ENCODE measurements around the gene KLF3.

The KLF3 gene

DNA sequence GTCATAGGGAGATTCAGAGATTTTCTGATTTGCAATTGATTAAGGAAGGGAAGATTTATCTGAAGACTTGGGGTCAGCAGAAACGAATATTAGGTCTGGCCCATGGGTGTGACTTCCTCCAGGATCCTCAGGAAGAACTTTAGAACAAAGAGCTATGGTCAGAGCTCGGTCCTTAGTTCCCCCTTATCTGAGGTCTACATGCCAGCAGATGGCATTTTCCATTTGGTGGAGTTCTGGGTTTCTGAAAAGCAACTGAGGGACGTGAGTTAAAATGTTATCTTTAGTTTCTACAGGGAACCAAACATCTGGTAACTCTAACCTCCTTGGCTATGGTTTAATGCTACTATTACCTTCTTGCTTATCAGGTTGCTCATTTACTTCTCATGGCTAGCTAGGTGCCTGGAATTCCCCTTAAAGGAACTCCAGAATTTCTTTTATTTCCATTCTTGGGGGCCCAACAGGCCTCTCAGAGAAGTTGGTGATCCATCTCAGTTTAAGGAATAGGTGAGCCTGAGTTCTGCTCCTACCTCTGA lies 40.7 kb downstream of the KLF3 start:
- no peak for DNase-seq

DNA sequence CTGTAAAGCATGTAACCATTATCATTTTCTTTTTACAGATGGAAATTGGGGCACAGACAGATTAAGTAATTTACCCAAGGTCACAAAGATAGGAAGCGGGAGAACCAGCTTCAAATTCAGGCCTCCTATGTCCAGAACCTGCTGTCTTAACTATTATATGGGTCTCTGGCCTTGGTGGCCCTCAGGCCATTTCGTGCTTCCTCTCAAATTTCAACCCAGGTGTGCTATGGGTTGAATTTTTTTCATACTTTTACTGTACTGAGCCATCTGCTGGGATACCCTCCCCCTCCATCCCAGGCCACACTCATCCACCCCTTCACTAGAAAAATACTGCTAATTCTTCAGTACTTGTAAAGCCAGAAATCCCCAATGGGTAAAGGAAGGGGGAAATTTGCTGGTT lies 42.3 kb downstream of the KLF3 start:
- DNase-seq, result no peak

DNA sequence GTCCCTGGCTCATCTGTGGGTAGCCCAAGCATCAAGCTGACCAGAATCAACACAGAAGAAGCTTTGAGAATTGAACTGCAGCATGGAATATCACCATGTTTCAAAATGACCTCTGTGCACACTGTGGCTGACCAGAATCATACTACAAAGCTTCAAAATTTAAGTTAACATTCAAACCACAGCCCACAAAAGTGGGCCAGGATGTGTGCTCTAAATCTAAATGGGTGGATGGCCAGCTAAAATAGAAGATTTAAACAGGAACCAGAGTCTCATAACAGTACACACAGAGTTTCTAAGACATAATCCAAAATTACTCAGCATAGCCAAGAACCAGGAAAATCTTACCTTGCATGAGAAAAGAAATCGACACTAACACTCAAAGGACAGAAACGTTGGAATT lies 46.1 kb downstream of the KLF3 start:
- no peak for DNase-seq

DNA sequence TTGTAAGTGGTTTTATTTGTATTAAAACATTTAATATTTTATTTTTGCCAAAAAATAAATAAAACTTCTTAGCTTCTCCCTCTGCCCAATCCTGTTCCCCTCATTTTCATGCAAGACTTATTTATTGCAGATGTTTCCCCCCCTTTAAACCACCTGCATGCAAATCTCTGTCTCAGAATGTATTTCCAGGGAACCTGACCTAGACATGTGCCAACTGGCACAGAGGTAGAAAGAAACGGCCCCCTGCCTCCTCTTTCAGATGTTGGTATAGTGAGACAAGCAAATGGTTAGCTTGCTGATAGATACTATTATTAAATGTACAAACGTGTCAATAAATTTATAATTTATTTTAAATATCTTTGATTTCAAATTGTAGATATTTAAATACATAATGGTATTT lies 47.1 kb downstream of the KLF3 start:
- DNase-seq, result no peak

DNA sequence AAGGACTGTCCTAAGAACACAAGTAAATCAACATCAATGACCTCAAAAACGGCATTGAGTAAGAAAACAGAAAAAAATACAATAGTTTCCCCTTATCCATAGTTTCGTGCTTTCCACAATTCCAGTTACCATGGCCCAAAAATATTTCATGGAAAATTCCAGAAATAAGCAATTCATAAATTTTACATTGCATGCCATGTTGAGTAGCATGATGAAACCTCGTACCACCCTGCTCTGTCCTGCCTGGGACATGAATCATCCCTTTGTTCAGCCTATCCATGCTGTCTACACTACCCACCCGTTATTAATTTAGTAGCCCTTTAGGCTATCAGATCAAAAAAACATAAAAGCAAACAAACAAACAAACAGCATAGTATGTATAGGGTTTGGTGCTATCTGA lies 51.1 kb downstream of the KLF3 start:
- DNase-seq, result no peak

DNA sequence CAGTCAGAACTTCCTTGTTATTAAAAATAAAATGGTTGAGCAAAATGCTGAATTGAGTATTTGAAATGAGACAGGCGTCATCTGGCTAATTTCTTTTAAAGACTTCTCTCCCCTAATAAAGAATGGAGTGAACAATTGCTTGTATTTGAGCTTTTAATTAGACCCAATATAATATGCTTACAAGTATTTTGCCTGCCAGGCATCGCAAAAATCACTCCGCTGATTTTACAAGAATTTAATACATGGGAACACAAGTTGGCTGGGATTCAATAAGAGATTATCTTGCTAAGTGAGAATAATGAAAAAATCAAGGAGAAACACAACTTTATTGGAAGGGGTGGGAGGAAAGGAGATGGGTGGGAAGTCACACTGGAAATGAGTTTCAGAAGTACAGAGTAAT lies 52.3 kb downstream of the KLF3 start:
- DNase-seq, result no peak

DNA sequence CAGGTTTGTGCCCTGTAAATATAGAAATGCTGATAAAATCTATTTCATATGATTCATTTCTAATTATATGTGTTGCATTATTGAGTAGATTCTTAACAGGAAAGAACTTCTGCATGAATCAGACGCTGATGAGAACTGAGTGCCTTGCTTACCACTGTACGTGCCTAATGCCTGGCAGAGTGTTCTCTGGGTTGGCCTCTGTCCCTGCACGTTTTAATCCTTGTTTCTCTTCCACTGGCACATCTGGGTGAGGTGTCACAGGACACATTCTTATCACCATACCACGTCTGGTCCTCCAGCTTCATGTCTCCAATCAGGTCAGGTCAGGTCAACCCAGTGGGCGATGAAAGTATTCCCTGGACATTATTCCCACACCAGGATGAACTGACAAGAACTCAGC lies 53.6 kb downstream of the KLF3 start:
- DNase-seq, result no peak

DNA sequence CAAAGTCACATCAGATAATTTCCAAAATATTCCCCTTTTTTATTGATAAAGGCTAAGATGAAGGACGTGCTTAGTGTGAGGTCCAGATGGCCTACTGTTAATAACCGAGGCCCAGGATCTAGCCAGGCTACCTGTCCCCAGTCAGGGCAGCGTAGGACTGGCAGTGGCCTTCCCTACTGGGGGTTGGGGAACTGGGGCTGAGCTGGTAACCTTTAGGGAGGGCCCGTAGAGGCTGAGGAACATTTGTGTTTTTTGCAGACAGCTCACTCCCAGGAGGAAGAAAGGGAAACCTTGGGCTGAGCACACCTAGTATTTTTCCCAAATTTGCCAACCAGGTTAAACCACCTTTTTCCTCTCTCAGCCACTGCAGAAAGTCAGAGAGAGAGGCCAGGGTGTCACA lies 59.1 kb downstream of the KLF3 start:
- DNase-seq, result peak; percentile 46

DNA sequence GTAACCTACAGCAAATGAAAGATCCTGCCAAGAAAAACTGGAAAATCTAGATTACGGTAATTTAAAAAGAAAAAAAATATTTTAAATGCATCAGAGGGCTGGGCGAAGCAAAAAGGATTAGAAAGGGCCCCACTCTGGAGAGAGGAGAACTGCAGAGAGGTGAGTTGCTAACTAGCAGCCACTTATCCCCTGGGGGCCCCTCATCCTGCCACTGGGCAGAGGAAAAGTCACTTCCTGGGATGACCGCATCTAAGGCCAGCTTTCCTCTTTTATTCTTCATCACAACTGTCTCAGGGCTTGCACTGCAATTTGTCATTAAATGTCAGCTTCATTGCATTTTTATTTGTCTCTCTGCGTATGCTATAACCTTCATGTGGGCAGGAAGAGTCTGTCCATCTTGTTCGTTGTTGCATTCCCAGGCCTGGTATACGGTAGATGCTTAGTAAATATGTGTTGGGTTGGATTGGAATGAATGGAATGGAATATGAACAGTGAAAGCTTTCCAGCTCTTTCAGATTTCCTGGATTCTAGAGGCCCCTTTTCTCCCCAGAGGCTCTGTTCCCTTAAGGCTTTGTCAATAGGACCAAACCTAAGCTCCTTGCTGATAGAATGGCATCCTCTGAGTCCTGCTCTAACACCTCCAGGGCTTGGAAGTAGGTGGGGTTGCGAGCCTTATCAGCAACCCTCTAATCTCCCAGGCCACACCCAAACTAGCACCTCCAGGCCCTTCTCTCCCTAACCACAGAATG lies 59.9 kb downstream of the KLF3 start:
- DNase-seq, result peak; percentile 74

DNA sequence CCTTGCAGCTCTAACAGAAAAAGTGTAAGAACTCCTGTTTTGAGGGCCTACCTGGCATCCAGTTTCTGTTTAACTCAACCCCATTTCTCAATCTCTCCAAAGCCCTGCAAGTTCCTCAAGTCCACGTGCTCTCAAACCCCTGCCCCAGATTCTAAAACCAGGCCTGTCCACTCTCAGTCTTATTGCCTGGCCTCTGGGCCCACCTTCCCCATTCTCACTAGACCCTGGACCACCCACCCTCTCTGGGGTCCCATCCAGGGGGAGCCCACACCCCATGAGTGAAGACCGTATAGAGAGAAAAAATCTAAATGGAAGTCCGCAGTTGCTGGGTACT lies 60.4 kb downstream of the KLF3 start:
- DNase-seq, result no peak

DNA sequence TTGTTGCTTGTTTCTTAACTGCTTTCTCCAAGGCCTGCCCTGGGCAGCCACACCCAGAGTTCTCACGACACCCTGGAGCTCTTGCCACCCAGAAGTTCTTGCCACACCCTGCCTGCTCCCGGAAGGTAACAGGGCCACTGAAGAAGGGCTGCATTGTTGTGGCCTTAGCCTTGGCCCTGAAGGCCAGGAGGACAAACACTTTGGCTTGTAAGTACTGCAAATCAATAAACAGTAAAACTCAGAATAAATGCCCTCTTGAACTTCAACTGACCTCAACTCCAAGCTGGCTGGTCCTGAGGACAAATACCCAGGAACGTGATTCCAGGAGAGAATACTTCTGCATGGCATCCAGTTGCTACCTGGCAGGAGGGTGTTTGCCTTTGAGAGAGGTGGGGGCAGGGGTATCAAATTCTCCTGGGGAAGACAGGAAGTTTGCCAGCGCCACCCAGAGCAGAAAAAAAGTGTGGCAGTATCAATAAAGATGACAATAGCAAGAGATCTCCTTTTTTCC lies 64.7 kb downstream of the KLF3 start:
- DNase-seq, result peak; percentile 40

DNA sequence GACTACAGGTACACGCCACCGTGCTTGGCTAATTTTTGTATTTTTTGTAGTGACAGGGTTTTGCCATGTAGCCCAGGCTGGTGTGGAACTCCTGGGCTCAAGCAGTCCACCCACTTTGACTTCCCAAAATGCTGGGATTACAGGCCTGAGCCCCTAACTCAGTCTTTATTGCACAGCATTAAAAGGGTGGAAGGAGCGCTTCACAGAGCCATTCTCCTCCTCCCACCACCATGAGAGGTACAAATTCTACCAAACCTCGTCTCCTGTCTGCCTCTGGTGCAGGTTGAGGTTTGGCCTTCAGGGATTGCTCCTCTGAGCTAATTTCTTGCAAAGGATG lies 66.5 kb downstream of the KLF3 start:
- no peak for DNase-seq

DNA sequence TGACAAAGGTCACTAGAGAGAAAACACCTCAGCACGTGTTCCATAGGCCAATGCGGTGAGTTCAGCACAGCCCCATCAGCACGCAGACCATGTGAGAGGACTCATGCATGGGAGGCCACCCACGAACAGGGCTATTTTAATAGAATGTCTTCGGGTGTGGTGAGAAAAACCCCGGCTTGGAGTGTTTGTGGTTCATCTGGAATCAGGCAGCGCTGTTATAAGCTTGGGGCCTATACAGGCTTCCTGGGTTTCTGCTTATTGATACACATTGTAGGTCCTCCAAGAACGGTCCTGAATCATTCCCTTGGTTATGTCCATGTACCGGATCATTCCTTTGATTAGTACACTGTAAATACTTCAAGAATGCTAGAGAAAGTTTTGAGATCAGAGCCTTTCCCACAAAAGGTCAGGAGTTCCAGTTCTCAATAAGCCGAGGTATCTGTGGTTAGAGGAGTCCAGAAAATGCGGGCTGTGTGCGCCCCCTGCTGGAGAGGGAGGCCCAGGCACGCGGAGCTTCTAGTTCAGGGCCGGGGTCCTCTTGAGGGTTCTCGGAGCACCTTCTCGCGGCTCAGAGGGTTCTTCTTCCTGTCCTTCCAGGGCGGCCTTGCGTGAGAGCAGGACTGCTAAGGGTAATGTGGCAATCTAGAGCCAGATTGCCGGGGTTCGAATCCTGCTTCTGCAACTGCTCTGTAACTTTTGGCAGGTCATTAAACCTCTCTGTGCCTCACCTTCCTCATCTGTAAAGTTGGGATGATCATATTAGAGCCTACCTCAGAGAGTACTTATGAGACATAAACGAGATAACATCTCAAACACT lies 67.0 kb downstream of the KLF3 start:
- DNase-seq, result peak; percentile 95

DNA sequence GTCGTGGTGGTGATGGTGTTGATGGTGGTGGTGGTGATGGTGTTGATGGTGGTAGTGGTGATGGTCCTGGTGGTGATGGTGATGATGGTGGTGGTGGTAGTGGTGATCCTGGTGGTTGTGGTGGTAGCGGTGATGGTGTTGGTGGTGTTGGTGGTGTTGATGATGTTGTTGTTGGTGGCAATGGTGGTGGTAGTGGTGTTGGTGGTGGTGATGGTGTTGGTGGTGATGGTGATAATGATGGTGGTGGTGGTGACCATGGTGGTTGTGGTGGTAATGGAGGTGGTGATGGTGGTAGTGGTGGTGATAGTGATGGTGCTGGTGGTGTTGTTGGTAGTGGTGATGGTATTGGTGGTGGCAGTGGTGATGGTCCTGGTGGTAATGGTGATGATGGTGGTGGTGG lies 69.7 kb downstream of the KLF3 start:
- DNase-seq, result peak; percentile 12

DNA sequence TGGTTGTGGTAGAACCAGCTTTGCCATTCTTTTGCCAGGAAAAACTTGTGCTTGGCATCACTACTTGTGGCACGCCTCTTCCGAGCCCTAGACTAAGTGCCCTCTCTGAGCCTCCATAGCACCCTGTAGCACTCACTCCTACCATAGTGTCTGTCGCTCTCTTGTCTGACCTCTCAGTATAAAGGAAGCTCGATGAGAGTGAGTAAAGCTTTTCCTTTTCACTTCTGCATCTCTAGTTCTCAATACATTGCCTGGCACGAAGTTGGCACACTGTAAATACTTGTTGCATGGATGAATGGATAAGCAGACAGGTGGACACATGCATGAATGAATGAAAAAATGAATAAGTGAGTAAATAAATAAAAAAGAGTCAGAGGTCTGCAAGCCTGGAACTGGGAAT lies 70.4 kb downstream of the KLF3 start:
- no peak for DNase-seq

DNA sequence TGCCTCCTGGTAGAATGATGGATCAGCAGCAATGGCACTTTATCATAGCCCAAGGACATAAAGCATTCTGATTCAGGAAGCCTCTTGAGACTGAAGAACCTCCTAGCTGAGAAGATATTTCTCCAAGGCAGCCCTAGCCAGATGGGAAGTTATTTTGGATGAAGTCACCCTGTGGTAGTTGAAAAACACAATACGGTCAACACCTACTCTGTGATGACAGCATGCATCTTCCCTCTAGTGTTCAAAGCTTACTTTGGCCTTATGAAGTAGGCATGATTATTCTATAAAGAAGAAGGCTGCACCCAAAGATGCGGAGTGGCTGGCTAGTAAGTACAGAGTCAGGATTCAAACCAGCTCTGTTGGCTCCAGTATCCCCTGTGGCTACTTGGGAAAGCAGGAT lies 70.9 kb downstream of the KLF3 start:
- peak; percentile 21 for DNase-seq

DNA sequence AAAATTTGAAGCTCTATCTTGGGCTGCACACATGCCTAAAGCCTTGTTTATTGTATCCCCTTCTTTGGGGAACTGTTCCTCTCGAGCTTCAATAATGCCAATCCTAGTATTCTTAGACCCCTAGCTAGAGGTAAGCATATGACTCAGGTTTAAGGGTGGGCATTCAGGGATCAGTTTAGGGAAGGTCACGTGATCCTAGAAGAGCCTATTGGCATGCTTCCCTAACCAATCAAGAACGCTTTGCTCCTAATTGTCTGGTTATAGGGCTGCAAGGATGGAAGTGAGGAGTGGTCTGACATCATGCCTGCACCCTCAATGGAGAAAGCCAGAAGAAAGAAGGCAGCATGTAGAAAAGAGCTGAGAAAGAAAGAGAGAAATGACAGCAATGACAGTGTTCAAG lies 71.9 kb downstream of the KLF3 start:
- DNase-seq, result no peak

DNA sequence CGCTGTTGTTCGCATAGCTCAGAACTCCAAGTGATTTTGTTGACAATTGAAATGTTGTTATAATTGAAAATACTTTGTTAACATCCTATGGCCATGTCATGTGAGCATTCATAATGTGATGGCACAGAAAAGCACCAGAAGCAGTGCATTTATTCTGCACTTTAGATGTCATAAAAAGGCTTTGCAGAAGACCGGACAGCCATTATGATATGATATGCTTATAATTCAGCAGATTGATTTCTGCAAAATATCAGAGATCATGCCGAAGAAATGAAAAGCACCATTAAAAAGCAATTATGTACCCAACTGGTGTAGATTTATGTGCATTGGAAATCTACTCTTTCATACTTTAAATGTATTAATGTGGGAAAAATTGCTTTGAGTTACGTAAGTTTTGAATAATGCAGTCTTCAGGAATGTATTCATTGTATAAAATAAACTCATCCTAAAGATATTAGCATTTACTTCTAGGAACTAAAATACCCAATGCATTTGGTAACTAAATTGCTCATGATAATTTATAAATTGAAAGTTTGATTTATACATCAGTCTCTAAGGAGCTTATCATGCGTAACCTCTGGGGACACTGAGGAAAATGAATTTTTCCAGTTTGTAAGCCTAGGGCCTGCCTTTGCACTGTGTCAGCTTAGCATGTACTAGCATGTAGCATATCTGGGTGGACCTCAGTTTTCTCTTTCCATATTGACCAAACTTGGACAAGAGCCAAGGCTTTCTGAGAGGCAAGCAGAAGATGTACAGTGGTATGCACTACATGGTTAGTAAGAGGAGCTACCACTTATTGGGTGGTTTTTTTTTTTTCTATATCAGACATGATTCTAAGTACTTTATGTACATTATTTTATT lies 75.2 kb downstream of the KLF3 start:
- no peak for DNase-seq

DNA sequence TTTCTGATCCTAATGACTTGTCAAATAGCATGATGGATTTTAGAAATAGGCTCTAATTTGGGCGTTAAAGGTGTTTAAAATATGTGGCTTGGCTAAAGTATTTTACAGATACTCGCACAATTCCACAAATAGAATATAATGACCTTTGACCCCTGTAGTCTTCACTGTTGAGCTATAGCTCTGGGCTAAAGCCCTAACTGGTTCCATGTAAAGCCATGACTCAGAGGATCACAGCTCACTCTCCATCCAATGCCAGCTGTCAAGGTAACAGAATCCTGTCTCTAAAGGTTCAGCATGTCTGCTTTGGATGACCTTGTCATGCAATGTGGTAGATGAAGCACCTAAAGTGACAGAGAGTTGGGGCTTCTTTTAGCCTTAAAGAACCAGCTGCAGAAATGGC lies 76.3 kb downstream of the KLF3 start:
- peak; percentile 29 for DNase-seq

DNA sequence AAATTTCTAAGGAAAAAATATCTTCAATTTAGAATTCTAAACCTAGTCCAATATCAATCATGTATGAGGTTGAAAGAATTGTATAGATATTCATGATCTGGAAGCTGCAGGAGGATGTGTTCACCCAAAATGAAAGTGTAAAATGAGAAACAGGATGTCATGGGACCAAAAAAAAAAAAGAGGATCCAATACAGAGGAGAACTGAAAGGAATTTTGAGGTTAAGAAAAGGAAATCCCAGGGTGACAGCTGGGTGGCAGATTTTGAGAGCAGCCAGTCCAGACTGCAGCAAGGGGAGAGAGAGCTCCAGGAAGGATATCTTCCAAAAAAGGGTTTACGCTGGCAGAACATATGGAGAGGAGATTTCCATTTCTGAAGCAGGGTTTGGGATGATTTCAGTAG lies 79.9 kb downstream of the KLF3 start:
- no peak for DNase-seq

DNA sequence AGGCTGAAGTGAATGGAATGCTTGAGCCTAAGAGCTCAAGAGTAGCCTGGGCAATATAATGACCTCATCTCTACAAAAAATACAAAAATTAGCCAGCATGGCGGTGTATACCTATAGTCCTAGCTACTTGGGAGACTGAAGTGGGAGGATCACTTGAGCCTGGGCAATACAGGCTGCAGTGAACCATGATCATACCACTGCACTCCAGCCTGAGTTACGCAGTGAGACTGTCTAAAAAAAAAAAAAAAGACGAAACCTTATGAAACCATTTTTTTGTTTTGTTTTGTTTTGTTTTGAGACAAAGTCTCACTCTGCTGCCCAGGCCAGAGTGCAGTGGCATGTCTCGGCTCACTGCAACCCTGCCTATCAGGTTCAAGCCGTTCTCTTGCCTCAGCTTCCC lies 81.9 kb downstream of the KLF3 start:
- DNase-seq, result peak; percentile 9

DNA sequence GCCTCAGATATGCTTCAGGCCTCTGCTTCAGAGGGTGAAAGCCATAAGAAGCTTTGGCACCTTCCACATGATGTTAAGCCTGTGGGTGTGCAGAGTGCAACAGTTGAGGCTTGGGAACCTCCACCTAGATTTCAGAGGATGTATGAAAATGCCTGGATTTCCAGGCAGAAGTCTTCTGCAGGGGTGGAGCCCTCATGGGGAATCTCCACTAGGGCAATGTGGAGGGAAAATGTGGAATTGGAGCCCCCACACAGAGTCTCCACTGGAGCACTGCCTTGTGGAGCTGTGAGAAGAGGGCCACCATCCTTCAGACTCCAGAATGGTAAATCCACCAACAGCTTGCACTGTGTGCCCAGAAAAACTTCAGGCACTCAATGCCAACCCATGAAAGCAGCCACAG lies 83.6 kb downstream of the KLF3 start:
- DNase-seq, result peak; percentile 11

DNA sequence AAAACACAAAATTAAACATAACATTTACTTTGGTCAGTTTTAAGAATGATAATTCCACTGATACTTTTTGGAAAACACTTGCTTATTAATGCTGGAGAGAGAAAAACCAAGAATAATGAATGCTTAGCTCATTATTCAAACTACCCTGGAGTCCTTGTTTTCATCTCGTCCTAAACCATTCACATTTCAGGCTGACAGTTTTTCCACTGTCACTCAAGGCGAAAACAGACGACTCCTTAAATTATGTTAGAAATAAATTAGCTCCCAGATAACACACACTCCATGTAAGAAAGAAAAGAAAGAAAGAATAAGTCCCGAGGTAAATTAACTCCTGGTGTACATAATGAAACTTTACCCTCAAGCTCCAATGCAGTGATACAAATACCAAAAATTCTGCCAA lies 85.3 kb downstream of the KLF3 start:
- no peak for DNase-seq
